CD4-positive, CD25-positive, alpha-beta regulatory T cell (primary cell): ENCODE measurements around the gene SDR42E2. TPM values are rescaled to one million over a fixed set of nuclear protein-coding genes. Genes with fewer than 3 reads are reported as not detected.
"Not testable (repeated sequence)": the region's sequence is repeated elsewhere in the genome, so short reads cannot be mapped to it uniquely, and the experiment has no call there.

ENCODE experiments used
- ATAC-seq, 2 donors: fragments of 150-1000 bp; cut with Tn5 transposase; one replicate each; pipeline ENCODE4 v1.10.0; 2021; ENCODE audit warnings: low read depth in 2 of 2, moderate number of reproducible peaks in 2 of 2, moderate library complexity in 1 of 2
- DNase-seq, 3 donors: peaks; one replicate each; pipeline versions ENCODE4 v3.0.0 to v3.0.0-alpha.2; 2012 to 2022; ENCODE audit warnings: mixed read lengths in 1 of 3
- H3K27ac ChIP-seq: one replicate; pipeline ENCODE4 v1.7.0; 2013; ENCODE audit warnings: mild to moderate bottlenecking, low read length; ENCODE audit not compliant: insufficient read depth, poor library complexity, severe bottlenecking
- H3K27me3 ChIP-seq: one replicate; pipeline ENCODE4 v1.7.0; 2013; ENCODE audit warnings: low read length; ENCODE audit not compliant: control insufficient read depth, insufficient read depth
- H3K36me3 ChIP-seq: one replicate; pipeline ENCODE4 v1.7.0; 2013; ENCODE audit warnings: mild to moderate bottlenecking, low read length, moderate library complexity; ENCODE audit not compliant: control insufficient read depth, insufficient read depth
- H3K4me1 ChIP-seq: 2 replicates; pipeline ENCODE4 v1.7.0; 2013; ENCODE audit warnings: mild to moderate bottlenecking, low read length; ENCODE audit not compliant: insufficient read depth, control insufficient read depth, poor library complexity, severe bottlenecking
- H3K4me3 ChIP-seq: one replicate; pipeline ENCODE4 v1.7.0; 2013; ENCODE audit warnings: low read depth, mild to moderate bottlenecking, low read length, moderate library complexity
- H3K9me3 ChIP-seq, 2 experiments: 1 replicate in 1 of 2; 2 replicates in 1 of 2; pipeline ENCODE4 v1.7.0; 2013; ENCODE audit warnings: low read length in 2 of 2, mild to moderate bottlenecking in 1 of 2, moderate library complexity in 1 of 2; ENCODE audit not compliant: control insufficient read depth in 2 of 2
- H3K27ac Mint-ChIP-seq, 3 donors: one replicate each; pipeline ENCODE4 v1.8.0; 2020 to 2022; ENCODE audit warnings: mild to moderate bottlenecking in 3 of 3, mixed read lengths in 3 of 3, moderate library complexity in 2 of 3
- H3K27me3 Mint-ChIP-seq: one replicate; pipeline ENCODE4 v1.8.0; 2022; ENCODE audit warnings: mild to moderate bottlenecking, mixed read lengths
- H3K36me3 Mint-ChIP-seq: one replicate; pipeline ENCODE4 v1.8.0; 2020; ENCODE audit warnings: mixed read lengths
- H3K4me1 Mint-ChIP-seq, 4 donors: one replicate each; pipeline ENCODE4 v1.8.0; 2020 to 2022; ENCODE audit warnings: mixed read lengths in 4 of 4, mild to moderate bottlenecking in 1 of 4
- H3K4me3 Mint-ChIP-seq, 4 donors: one replicate each; pipeline ENCODE4 v1.8.0; 2020 to 2022; ENCODE audit warnings: mild to moderate bottlenecking in 4 of 4, mixed read lengths in 4 of 4, moderate library complexity in 3 of 4
- H3K9me3 Mint-ChIP-seq, 7 donors: one replicate each; pipeline ENCODE4 v1.8.0; 2020 to 2022; ENCODE audit warnings: mixed read lengths in 7 of 7, mild to moderate bottlenecking in 3 of 7, moderate library complexity in 2 of 7
- polyA plus RNA-seq, 4 donors: library from polyadenylated mRNA; unstranded; fragments of 300-500 nt; fragmentation: Illumina TruSeq; gene quantifications; one replicate each; pipeline ENCODE4 v1.2.3, GENCODE V29; 2021
- total RNA-seq: library from RNA; stranded (reverse); gene quantifications from one replicate; pipeline ENCODE4 v1.2.3, GENCODE V29; 2022

SDR42E2 gene
- total and polyA plus RNA-seq, 5 donors from 2014 or later: 0.60 to 3.5 (median 0.76) TPM

DNA sequence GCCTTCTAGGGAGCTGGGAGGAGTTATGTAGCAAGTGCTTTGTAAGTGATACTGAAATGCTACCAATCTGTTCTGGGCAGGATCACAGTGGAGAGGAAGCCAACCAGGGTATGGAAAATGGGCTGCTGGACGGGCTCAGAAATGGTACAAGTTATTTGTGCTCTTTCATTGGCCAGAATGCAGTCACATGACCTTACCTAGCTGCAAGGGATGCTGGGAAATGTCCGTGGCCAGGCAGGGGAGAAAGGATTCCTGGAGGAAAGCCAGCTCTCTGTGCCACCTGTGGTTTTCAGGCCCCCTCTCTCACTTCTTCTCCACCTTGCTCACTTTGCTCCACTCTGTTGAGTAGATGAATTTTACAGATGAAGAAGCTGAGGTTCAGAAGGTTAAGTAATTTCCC lies 48.5 kb downstream of the SDR42E2 start:
- Mint-ChIP-seq H3K4me3 (peak overlapping the region in 1 of 4 donors; percentile 68), H3K4me1 (peaks cover 7 to 62% (median 41%) of the 10 kb centered on the region in 4 donors), H3K9me3 (no peaks in the 10 kb centered on the region), H3K27ac (peak overlapping the region in 1 of 3 donors; percentile 67), H3K36me3 (peaks cover 22% of the 10 kb centered on the region), H3K27me3 (no peaks in the 10 kb centered on the region)
- H3K4me3 ChIP-seq: no peak overlapping the region
- no peaks in the 10 kb centered on the region for H3K27me3 ChIP-seq
- no peak overlapping the region for H3K27ac ChIP-seq
- ATAC-seq (no peak), DNase-seq (no peak)
- H3K36me3 ChIP-seq: peaks cover 9% of the 10 kb centered on the region
- H3K4me1 ChIP-seq: peaks cover 22% of the 10 kb centered on the region
- no peaks in the 10 kb centered on the region for H3K9me3 ChIP-seq

- ATAC-seq: no peak
- peaks cover 9% of the 10 kb centered on the region for H3K36me3 ChIP-seq
- no peaks in the 10 kb centered on the region for H3K27me3 ChIP-seq
- Mint-ChIP-seq H3K4me1 (peaks cover 4 to 50% (median 34%) of the 10 kb centered on the region in 4 donors), H3K9me3 (no peaks in the 10 kb centered on the region), H3K27me3 (no peaks in the 10 kb centered on the region), H3K27ac (no peak overlapping the region), H3K36me3 (peaks cover 22% of the 10 kb centered on the region), H3K4me3 (no peak overlapping the region)
- H3K9me3 ChIP-seq: no peaks in the 10 kb centered on the region
- H3K4me3 ChIP-seq: no peak overlapping the region
- no peak overlapping the region for H3K27ac ChIP-seq
- no peak for DNase-seq
- H3K4me1 ChIP-seq: peaks cover 5% of the 10 kb centered on the region
These were observed 50.9 kb downstream of the SDR42E2 start for GRCh38 chr16:22213236-22213635.

GRCh38 chr16:22213801-22214200 lies 51.5 kb downstream of the SDR42E2 start:
- no peak for DNase-seq
- Mint-ChIP-seq H3K27ac (peak overlapping the region in 1 of 3 donors; percentile 34), H3K4me3 (no peak overlapping the region), H3K4me1 (peaks cover 4 to 45% (median 30%) of the 10 kb centered on the region in 4 donors), H3K36me3 (peaks cover 22% of the 10 kb centered on the region), H3K9me3 (no peaks in the 10 kb centered on the region), H3K27me3 (no peaks in the 10 kb centered on the region)
- Histone ChIP-seq H3K36me3 (peaks cover 9% of the 10 kb centered on the region), H3K27ac (no peak overlapping the region), H3K4me1 (no peaks in the 10 kb centered on the region), H3K27me3 (no peaks in the 10 kb centered on the region), H3K4me3 (no peak overlapping the region), H3K9me3 (no peaks in the 10 kb centered on the region)
- ATAC-seq: no peak

- Histone ChIP-seq H3K27me3 (no peaks in the 10 kb centered on the region), H3K9me3 (no peaks in the 10 kb centered on the region), H3K27ac (no peak overlapping the region), H3K4me1 (no peaks in the 10 kb centered on the region), H3K4me3 (no peak overlapping the region), H3K36me3 (peaks cover 9% of the 10 kb centered on the region)
- no peaks in the 10 kb centered on the region for H3K27me3 Mint-ChIP-seq
- peak overlapping the region in 1 of 3 donors; percentile 62 for H3K27ac Mint-ChIP-seq
- no peaks in the 10 kb centered on the region for H3K9me3 Mint-ChIP-seq
- no peak overlapping the region for H3K4me3 Mint-ChIP-seq
- no peak for ATAC-seq
- peaks cover 22% of the 10 kb centered on the region for H3K36me3 Mint-ChIP-seq
- peaks cover 4 to 40% (median 26%) of the 10 kb centered on the region in 4 donors for H3K4me1 Mint-ChIP-seq
- DNase-seq: no peak
These were observed 52.1 kb downstream of the SDR42E2 start for GRCh38 chr16:22214402-22214801.

- Mint-ChIP-seq H3K4me3 (peak overlapping the region in 1 of 4 donors; percentile 19), H3K27me3 (no peaks in the 10 kb centered on the region), H3K36me3 (peaks cover 22% of the 10 kb centered on the region), H3K27ac (peak overlapping the region in 2 of 3 donors; percentile 42 to 62), H3K9me3 (no peaks in the 10 kb centered on the region), H3K4me1 (peaks cover 4 to 36% (median 25%) of the 10 kb centered on the region in 4 donors)
- no peaks in the 10 kb centered on the region for H3K27me3 ChIP-seq
- H3K27ac ChIP-seq: no peak overlapping the region
- no peaks in the 10 kb centered on the region for H3K4me1 ChIP-seq
- H3K36me3 ChIP-seq: peaks cover 9% of the 10 kb centered on the region
- no peak overlapping the region for H3K4me3 ChIP-seq
- DNase-seq (no peak), ATAC-seq (no peak)
- no peaks in the 10 kb centered on the region for H3K9me3 ChIP-seq
These were observed 52.6 kb downstream of the SDR42E2 start for GRCh38 chr16:22214889-22215288.

DNA sequence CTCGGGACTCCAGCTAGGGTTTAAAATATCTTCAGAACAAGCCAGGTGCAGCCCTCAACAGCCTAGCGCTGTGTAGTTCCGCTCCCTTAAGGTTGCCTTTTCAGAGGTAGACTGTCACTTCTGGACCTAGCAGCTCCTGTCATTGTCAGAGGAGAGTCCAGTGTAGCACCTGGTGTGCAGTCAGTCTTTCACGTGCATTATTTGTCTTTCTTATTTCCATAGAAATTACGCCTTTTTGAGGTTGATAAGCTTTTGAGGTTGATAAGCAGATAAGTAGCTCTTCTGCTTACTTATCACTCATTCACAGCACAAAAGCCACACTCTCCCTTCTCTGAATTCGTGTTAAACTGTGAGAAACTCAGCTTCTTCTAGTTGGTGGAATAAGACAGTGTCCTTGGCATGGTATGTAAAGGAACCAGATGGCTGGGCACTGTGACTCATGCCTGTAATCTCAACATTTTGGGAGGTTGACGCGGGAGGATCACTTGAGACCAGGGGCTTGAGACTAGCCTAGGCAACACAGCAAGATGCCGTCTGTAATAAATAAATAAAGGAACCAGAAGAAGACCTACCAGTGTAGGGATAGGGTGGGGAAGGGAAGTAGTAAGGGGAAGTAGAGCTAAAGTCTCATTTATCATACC lies 54.0 kb downstream of the SDR42E2 start:
- no peaks in the 10 kb centered on the region for H3K9me3 ChIP-seq
- no peaks in the 10 kb centered on the region for H3K4me1 ChIP-seq
- peaks cover 4 to 29% (median 19%) of the 10 kb centered on the region in 4 donors for H3K4me1 Mint-ChIP-seq
- no peak overlapping the region for H3K27ac ChIP-seq
- H3K4me3 ChIP-seq: no peak overlapping the region
- ATAC-seq: peak; percentile 54 to 62
- peak overlapping the region in 2 of 4 donors; percentile 23 to 80 for H3K4me3 Mint-ChIP-seq
- peaks cover 8% of the 10 kb centered on the region for H3K36me3 ChIP-seq
- H3K27me3 ChIP-seq: no peaks in the 10 kb centered on the region
- peak in 1 of 3 donors; percentile 31 for DNase-seq
- no peaks in the 10 kb centered on the region for H3K9me3 Mint-ChIP-seq
- H3K27me3 Mint-ChIP-seq: no peaks in the 10 kb centered on the region
- H3K27ac Mint-ChIP-seq: peak overlapping the region; percentile 32 to 76 (median 38)
- H3K36me3 Mint-ChIP-seq: peaks cover 17% of the 10 kb centered on the region

GRCh38 chr16:22216832-22217225 lies 54.5 kb downstream of the SDR42E2 start:
- Mint-ChIP-seq H3K36me3 (peaks cover 17% of the 10 kb centered on the region), H3K27ac (peak overlapping the region in 1 of 3 donors; percentile 76), H3K4me3 (peak overlapping the region in 1 of 4 donors; percentile 80), H3K4me1 (peaks cover 4 to 29% (median 16%) of the 10 kb centered on the region in 4 donors)
- DNase-seq, H3K27me3 Mint-ChIP-seq, ATAC-seq, H3K36me3 ChIP-seq, H3K4me1 ChIP-seq, H3K9me3 Mint-ChIP-seq, H3K27me3 ChIP-seq, H3K27ac ChIP-seq, H3K9me3 ChIP-seq, H3K4me3 ChIP-seq: not testable (repeated sequence)
